Measurements from ENCODE around the gene ASIC3.
A peak's percentile ranks its signal among the peaks of the same experiment; 100 is the strongest.
"Not testable (repeated sequence)": the region's sequence is repeated elsewhere in the genome, so short reads cannot be mapped to it uniquely, and the experiment has no call there.

The ASIC3 gene

DNA sequence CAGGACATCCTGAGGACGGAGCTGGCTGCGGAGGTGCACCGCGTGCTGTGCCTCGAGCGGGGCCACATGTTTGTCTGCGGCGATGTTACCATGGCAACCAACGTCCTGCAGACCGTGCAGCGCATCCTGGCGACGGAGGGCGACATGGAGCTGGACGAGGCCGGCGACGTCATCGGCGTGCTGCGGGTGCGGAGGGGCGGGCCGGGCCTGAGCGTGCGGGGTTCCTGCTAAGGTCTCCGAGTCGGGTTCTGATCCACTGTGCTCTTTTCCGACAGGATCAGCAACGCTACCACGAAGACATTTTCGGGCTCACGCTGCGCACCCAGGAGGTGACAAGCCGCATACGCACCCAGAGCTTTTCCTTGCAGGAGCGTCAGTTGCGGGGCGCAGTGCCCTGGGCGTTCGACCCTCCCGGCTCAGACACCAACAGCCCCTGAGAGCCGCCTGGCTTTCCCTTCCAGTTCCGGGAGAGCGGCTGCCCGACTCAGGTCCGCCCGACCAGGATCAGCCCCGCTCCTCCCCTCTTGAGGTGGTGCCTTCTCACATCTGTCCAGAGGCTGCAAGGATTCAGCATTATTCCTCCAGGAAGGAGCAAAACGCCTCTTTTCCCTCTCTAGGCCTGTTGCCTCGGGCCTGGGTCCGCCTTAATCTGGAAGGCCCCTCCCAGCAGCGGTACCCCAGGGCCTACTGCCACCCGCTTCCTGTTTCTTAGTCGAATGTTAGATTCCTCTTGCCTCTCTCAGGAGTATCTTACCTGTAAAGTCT lies 34.4 kb upstream of the ASIC3 start:
- no peak for DNase-seq (ENCODE audit: low read depth)

DNA sequence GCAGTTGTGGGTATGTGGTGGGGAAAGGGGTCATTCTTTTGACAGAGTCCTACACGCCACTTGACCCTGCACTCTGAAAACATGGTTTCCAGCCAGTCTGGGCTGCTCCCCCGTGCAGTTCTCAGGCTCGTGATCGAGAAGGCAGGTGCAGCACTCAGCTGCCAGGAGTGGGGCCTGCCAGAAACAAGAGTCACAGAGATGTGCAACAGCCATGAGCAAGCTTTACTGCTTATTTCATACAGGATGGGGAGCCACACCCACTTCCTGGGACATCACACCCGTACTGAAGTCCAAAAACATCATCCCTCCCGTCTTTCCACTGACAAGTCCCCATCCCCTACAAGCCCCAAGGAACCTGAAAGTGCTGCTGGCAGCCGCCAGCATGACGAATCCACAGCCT lies 33.4 kb upstream of the ASIC3 start:
- no peak for DNase-seq (ENCODE audit: low read depth)

DNA sequence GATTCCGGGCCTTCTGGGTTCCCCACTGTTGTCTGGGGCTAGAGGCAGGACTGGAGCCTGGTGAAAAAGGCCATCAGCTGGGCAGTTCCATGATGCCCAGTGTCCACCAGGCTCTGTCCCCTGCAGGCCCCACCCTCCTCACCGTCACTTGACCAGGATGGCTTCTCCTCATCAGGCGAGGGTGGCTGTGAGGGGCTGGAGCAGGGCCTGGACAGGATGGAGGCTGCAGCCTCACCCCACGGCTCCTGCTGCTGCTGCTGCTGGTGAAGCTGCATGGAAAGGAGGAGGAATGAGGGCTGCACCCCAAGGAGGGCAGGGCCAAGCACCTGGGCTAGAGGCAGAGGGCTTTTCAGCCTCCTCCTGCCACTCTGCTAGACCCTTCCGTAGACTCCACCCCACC lies 32.4 kb upstream of the ASIC3 start:
- no peak for DNase-seq (ENCODE audit: low read depth)

DNA sequence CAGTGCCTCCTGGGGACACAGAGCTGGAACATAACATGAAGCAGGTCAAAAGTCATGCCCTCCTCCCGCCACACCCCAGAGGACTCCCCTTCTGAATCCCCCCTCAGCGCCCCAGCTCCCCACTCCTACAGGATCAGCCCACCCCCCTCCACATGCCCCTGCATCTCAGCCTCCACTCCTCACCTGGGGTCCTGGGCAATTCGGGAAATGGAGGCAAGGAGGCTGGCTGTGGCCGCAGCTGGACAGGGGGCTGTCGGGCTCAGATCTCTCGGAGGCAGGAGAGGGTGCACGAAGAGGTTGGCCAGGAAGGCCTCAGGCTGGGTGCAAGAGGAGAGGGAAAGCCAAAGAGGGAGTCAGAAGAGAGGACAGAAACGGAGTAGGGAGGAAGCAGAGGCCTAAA lies 31.8 kb upstream of the ASIC3 start:
- DNase-seq (ENCODE audit: low read depth): no peak

DNA sequence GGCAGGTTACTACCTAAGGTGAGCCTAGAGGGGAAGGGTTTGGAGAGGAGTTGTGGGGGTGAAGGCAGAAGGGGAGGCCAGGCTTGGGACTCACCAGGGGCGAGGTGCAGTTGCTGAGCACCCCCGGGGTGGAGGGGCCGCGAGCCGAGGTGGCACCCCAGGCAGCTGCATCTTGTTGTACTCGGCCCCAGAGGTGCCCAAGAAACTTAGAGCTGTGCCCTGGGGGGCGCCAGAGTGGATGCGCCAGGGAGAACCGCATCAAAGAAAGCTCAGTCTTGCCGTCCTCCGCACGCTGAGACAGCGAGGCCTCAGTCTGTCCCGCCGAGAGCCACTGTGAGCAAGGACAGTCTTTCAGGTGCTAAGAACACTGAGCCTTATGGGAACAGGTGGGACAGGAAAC lies 31.4 kb upstream of the ASIC3 start:
- no peak for DNase-seq (ENCODE audit: low read depth)

DNA sequence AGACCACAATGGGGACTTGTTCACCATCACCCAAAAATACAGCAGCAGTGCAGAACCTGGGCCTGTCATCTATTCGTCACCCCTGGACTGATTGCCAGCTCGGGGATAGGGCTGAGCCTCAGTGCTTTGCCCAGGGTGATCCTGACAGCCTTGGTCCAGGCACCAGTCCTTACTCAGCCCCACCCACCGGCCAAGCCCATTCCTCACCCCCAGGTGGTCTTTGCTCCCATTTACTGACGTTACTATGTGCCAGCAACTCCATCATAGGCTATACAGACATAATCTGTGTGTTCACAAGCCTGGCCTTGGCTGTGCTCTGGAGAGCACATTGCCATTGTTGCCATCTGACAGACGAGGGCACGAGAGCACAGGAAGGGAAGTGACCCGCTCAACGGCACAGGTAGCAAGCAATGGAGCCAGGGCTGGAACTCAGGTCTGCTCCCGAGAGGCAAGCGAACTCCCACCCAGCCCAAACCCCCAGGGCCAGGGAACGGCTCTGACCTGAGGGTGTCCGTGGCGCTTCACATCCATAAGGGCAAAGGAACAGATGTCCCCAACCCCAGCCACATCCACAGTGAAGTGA lies 30.9 kb upstream of the ASIC3 start:
- no peak for DNase-seq (ENCODE audit: low read depth)

DNA sequence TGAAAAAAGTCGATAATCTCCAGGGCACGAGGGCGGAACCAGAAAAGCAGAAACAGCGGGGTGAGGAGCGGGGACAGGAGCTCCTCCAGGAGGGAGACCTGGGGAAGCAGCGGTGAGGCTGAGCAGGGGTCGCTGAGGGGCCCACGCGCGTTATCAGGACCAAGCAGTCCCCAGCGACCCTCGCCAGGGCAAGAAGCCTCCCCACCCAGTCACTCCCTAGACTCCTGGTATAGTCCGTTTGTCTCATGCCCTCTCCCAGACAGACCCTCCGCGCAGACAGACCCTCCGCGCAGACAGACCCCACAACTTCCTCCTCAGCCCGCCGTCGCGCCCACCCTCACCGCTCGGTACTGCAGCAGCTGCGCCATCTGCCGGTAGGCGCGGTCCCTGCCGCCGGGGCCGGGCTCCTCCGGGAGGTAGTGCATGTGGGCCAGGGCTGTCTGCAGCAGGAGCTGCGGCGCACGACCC lies 30.3 kb upstream of the ASIC3 start:
- DNase-seq (ENCODE audit: low read depth): no peak

DNA sequence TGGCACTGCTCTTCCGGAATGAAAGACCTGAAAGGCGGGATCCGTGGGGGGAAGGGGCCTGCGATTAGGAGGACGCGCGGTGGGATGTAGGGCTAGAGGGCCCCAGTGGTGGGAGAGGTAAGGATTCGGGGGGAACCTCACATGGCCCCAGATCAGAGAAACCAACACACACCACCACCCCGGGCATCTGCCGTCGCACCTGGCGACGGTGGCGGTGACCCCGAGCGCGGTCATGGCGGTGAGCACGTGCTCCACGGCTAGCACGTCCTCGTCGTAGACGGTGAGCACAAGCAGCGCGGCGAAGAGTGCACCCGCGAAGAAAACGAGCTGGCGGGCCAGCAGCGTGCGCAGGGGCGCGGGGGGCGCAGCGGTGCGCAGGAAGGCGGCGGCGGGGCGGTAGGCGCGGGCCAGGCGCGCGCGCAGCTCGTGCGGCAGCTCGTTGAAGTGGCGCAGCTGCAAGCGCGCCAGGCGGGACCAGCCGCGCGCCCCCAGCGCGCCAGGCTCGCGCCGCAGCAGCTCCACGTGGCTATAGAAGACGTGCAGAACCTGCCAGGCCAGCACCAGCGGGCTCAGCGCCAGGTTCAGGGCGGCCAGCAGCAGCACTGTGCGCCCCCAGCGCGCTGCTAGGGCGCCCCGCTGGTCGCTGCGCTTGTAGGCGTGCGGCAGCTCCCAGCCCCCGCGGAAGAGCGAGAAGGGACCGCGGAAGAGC lies 29.8 kb upstream of the ASIC3 start:
- no peak for DNase-seq (ENCODE audit: low read depth)

DNA sequence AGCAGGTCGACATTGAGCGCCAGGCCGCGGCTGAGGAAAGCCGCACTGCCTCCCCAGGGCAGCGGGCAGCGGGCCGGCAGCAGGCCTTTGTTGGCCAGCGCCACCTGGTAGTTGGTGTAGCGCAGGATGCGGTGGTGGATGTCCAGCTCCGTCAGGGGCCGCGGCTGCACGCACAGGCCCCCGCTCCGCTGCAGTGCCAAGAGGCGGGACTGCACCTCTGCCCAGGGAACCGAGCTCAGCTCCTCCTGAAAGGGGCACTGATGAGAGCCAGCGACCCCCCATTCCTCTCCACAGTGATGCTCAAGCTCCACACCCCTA lies 29.2 kb upstream of the ASIC3 start:
- DNase-seq (ENCODE audit: low read depth): no peak

DNA sequence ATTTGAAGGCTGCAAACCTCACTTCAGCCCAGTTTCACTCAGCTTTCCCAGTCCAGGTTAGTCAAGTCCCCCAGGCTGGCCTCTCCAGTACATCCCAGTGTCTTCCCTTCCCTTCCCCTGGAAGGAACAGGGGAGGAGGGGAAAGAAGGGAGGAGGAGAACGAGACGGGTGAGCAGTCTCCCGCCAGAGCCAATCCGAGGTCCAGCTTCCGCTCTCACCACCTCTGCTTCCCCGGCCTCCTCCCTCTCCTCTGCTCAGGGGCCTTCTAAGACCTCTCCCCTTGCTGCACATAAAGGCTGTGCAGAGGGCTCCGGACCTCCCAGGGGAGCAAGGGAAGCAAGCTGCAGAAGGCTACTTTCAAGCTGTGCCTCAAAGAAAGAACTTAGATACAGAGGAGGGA lies 28.1 kb upstream of the ASIC3 start:
- no peak for DNase-seq (ENCODE audit: low read depth)

DNA sequence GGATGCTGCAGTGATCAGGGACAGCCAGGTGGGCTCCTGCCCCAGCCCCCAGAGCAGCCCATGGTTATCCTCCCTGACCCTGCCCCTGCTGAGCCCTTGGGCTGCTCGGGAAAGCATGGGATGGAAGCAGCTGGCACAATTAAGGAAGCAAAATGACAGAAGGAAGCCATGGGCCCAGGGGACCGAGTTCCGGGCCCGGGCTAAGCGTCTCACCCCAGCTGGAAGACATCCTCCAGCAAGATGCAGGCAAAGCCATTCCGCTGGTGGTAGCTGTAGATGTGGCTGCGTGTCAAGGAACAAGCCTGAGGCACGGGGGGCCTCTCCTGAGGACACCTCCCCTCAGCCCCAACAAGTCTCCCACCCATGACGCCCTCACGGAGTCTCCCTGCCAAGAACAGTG lies 25.1 kb upstream of the ASIC3 start:
- DNase-seq (ENCODE audit: low read depth): no peak

DNA sequence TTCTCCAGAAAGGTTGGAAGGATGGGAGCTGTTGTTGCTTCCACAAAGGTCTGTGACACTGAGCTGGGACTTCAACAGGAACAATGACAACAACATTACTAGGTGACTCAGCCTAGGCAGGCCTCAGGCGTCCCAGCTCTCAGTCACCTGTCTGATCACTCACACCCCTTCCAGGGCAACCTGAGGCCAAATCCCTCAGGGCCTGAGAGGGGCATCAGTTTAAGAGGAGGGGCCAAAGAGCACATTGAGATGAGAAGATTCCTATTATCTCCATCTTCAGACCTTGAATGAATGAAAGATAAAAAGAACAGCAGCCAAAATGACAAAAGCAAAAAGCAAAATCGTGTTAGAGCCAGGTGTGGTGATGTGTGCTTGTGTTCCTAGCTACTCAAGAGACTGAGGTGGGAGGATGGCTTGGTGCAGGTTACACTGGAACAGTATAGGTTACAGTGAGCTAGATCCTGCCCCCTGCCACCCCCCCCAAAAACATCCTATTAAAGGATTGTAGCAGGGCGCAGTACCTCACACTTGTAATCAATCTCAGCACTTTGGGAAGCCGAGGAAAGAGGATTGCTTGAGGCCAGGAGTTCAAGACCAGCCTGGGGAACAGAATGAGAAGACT lies 23.8 kb upstream of the ASIC3 start, which contains the start of gene ATG9B:
ATG9B (minus strand) TSS at position 60 of the 622 bp plus-strand sequence. CDS start 71 bp downstream, outside the sequence.
- no peak for DNase-seq (ENCODE audit: low read depth)

DNA sequence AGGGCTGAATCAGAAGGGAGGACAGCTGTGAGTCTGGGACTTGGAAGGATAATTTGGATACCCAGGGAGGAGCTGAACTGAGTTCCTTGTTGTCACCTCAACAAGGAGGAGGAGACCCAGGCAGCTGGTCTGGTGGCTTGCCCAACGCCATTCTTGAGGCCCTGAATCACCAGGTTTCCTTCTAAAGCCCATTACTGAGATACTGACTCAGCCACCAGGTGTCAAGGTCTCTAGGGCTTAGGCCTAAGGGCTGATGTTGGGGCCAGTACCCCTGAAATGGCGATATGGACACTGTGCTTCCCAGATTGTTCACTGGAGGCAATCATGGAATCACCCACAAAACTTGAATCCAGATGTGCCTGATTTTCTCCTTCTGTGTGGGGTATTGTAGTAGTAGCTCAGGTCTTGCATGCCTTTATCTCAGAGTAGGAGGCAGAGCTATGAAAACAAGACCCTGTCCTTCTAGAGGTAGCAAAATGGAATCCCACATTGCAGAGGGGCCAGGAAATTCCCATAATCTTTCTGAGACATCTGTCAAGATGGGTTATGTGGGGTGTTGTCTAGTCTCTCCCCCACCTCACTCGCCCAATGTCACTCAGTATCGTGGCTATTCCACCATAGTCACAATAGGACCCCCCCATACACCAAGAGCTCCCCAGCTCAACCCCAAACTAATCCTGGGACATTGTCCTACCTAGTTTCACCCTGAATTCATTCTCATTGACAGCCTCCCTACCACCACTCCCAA lies 22.2 kb upstream of the ASIC3 start:
- DNase-seq (ENCODE audit: low read depth): peak; percentile 41

DNA sequence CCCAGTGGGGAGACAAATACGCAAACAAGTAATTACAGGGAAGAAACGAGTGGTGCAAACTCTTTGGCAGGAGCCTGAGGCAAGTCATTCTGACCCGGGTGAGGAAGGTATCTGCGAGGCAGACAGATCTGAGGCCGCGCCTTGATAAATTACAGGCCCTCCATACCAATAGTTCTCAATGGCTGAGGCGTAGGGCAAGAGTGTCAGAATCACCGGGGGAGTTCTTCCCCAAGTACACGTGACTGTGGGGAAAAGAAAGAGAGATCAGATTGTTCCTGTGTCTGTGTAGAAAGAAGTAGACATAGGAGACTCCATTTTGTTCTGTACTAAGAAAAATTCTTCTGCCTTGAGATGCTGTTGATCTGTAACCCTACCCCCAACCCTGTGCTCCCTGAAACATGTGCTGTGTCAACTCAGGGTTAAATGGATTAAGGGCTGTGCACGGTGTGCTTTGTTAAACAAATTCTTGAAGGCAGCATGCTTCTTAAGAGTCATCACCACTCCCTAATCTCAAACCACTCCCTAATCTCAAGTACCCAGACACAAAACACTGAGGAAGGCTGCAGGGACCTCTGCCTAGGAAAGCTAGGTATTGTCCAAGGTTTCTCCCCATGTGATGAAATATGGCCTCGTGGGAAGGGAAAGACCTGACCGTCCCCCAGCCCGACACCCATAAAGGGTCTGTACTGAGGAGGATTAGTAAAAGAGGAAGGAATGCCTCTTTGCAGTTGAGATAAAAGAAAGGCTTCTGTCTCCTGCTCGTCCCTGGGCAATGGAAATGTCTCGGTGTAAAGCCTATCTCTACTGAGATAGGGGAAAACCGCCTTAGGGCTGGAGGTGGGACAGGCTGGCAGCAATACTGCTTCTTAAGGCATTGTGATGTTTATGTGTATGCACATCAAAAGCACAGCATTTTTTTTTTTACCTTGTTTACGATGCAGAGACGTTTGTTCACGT lies 21.3 kb upstream of the ASIC3 start:
- not testable (repeated sequence) for DNase-seq (ENCODE audit: low read depth)

DNA sequence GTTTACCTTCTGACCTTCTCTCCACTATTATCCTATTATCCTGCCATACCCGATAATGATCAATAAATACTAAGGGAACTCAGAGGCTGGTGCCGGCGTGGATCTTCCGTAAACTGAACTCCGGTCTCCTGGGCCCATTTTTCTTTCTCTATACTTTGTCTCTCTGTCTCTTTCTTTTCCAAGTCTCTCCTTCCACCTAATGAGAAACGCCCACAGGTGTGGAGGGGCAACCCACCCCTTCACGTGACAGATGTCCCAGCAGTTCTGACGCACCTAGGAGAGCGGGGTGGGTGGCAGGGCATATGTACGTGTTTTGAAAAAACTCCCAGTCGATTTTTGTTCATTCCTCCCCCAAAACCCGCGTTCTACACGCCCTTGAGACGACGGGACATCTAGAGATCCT lies 20.6 kb upstream of the ASIC3 start:
- not testable (repeated sequence) for DNase-seq (ENCODE audit: low read depth)

DNA sequence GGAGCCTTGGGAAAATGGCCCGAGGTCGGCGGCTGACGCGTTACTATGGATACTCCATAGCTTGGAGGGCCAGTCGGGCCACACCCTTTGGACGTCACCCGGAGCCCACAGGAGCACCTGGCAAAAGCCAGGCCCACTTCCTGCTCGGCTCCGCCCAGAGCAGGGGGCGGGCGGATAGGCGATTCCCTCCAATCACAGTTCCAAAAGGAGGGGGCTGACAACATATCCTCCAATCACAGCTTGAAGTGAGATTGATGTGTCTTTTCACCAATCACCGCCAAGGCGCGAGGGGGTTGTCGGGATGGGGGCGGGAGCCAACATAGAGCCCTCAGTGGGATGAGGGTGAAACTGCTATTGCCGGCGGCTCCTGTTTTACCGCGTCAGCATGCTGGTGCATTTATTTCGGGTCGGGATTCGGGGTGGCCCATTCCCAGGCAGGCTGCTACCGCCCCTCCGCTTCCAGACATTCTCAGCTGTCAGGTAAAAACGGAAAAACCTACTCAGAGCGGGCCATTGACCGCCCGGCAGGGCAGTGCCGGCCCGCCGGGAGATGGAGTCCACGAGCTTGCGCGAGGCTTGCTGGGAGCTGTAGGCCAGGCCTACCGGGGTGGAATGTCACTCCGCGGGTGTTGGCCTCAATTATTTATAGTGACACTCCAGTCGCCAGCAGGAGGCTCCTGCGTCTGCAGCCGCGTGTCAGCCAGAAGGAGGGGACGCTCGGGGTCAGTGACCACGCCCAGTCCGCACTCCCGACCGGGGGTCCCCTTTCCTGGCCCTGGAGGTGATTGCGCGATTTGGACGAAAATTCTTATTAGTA lies 20.0 kb upstream of the ASIC3 start, which contains the start of gene ABCB8:
ABCB8 (plus strand) TSS at position 320 of the 817 bp plus-strand sequence; CDS start at position 386, 66 bp downstream.
- peak; percentile 90 for DNase-seq (ENCODE audit: low read depth)

DNA sequence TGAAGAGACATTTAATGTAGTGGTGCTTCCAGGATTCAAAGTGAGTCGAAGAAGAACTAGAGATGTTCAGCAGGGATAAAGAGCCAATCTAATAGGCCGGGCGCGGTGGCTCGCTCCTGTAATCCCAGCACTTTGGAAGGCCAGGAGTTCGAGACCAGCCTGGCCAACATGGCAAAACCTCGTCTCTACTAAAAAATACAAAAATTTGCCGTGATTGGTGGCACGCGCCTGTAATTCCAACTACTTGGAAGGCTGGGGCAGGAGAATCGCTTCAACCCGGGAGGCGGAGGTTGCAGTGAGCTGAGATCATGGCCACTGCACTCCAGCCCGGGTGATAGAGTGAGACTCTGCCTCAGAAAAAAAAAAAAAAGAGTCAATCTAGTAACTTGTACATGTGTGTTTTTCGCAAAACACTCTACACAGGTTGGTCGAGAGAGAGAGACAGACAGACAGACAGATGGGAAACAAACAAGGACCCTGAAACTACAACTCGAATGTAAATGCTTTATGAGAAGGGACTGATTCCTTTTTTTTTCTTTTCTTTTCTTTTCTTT lies 19.3 kb upstream of the ASIC3 start:
- no peak for DNase-seq (ENCODE audit: low read depth)

DNA sequence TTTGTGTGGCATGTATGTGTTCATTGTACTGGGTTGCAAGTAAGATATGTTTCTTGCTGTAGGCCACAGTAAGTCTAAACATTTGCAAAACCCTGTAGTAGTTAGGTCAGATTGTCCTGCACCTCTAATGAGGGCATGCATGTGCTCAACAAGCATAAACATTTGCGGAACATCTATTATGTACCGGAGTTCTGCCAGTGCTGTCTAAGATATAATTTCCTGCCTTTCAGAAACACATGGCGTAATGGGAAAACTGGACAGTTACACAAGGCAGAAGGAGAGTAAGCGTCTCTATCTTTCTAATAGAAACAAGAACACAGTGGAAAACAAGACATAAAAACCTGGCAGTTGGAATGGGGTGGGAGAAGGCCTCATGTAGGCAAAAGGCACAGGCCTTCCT lies 17.3 kb upstream of the ASIC3 start:
- no peak for DNase-seq (ENCODE audit: low read depth)
